GM18868 (cell line): ENCODE results near the gene GRK1.
"Not testable (repeated sequence)": the region's sequence is repeated elsewhere in the genome, so short reads cannot be mapped to it uniquely, and the experiment has no call there.

Experiments
- ATAC-seq: cut with Tn5 transposase; IDR thresholded peaks from one replicate; pipeline ENCODE4 v1.9.1; 2021; ENCODE audit warnings: mild to moderate bottlenecking, moderate library complexity; ENCODE audit not compliant: unreplicated experiment

GRK1 gene

GRCh38 chr13:113666951-113667701 is at the start of gene GRK1:
Gene GRK1 (plus strand): TSS chr13:113667219. CDS start chr13:113667387, 168 bp downstream.
- ATAC-seq, result no peak

- ATAC-seq, result no peak
Measured at GRCh38 chr13:113617961-113618360, 49.1 kb upstream of the GRK1 start.

- no peak for ATAC-seq
Measured at GRCh38 chr13:113618455-113618854, 48.6 kb upstream of the GRK1 start.

- no peak for ATAC-seq
Measured at GRCh38 chr13:113620036-113620796, 46.8 kb upstream of the GRK1 start.

GRCh38 chr13:113621046-113621445 is 46.0 kb upstream of the GRK1 start:
- ATAC-seq, result no peak

- ATAC-seq, result not testable (repeated sequence)
Measured at GRCh38 chr13:113621498-113621897, 45.5 kb upstream of the GRK1 start.

- not testable (repeated sequence) for ATAC-seq
Measured at GRCh38 chr13:113621986-113622550, 45.0 kb upstream of the GRK1 start.

- no peak for ATAC-seq
Measured at GRCh38 chr13:113622791-113623490, 44.1 kb upstream of the GRK1 start.

- ATAC-seq, result no peak
Measured at GRCh38 chr13:113623491-113624234, 43.4 kb upstream of the GRK1 start.

- ATAC-seq, result no peak
Measured at GRCh38 chr13:113624235-113624587, 42.8 kb upstream of the GRK1 start.

GRCh38 chr13:113624640-113625304 is 42.2 kb upstream of the GRK1 start:
- ATAC-seq, result not testable (repeated sequence)

- ATAC-seq, result no peak
Measured at GRCh38 chr13:113625965-113626721, 40.9 kb upstream of the GRK1 start.

- no peak for ATAC-seq
Measured at GRCh38 chr13:113627136-113627535, 39.9 kb upstream of the GRK1 start.

GRCh38 chr13:113628291-113629270 is 38.4 kb upstream of the GRK1 start:
- ATAC-seq, result no peak

GRCh38 chr13:113629866-113630265 is 37.2 kb upstream of the GRK1 start:
- ATAC-seq, result no peak

- ATAC-seq, result no peak
Measured at GRCh38 chr13:113630296-113630695, 36.7 kb upstream of the GRK1 start.

GRCh38 chr13:113630804-113631203 is 36.2 kb upstream of the GRK1 start:
- no peak for ATAC-seq
